Pancreas (tissue), 10 donors: ENCODE data around the gene EFCAB6. TPM values are rescaled to one million over a fixed set of nuclear protein-coding genes. Genes with fewer than 3 reads are reported as not detected.

ENCODE experiments used
- ATAC-seq, 4 donors: fragments of 200-7000 bp; cut with Tn5 transposase; one replicate each; pipeline versions ENCODE4 v1.8.0 to v1.9.1; 2020; ENCODE audit warnings: mild to moderate bottlenecking in 4 of 4, moderate library complexity in 4 of 4
- DNase-seq, 6 donors: peaks; one replicate each; pipeline ENCODE4 v3.0.0-alpha.2; 2020
- FAIRE-seq: peaks from 2 replicates; lab custom pipeline; 2012; peaks lifted over from hg19 to GRCh38; lab: Jason Lieb, UNC
- H3K27ac ChIP-seq, 4 donors: fragments of 200-600 bp; sonication (generic); 1 replicate in 3 of 4; 2 replicates in 1 of 4; pipeline versions ENCODE4 v1.5.0 to v1.8.0; 2020
- H3K27me3 ChIP-seq, 4 donors: fragments of 200-600 bp; one replicate each; pipeline ENCODE4 v1.8.0; 2021
- H3K36me3 ChIP-seq, 3 donors: fragments of 200-600 bp; sonication (generic) in 1 of 3; one replicate each; pipeline versions ENCODE4 v1.5.0 to v1.8.0; 2020 to 2021
- H3K4me1 ChIP-seq, 3 donors: fragments of 200-600 bp; one replicate each; pipeline ENCODE4 v1.8.0; 2021
- H3K4me3 ChIP-seq, 4 donors: fragments of 200-600 bp; sonication (generic) in 2 of 4; one replicate each; pipeline versions ENCODE4 v1.5.0 to v1.8.0; 2020 to 2021
- H3K9me3 ChIP-seq, 4 donors: fragments of 200-600 bp; one replicate each; pipeline ENCODE4 v1.8.0; 2021
- CTCF ChIP-seq, 4 donors: fragments of 200-600 bp; sonication (generic) in 3 of 4; IDR thresholded peaks; one replicate each; pipeline versions ENCODE4 v1.5.0 to v1.8.0; 2021; ENCODE audit warnings: antibody characterized with exemption in 4 of 4
- WGBS, 2 donors: extraction: QIAGEN DNeasy Blood & Tissue Kit; methylation state at CpG; one replicate each; pipeline ENCODE4 v1.1.7; 2013; 5-methylcytosine and 5-hydroxymethylcytosine counted together
- intact Hi-C, 3 donors: fragments of 100-400 bp; cut with DNase I; formaldehyde crosslinking; loops; one replicate each; pipeline versions ENCODE4 v1.11.1 to v1.14.2; 2022
- polyA plus RNA-seq, 2 donors: library from polyadenylated mRNA; stranded (reverse); fragments of 200-250 nt; gene quantifications; one replicate each; pipeline ENCODE4 v1.2.3, GENCODE V29; 2013
- total RNA-seq, 6 donors: library from RNA; stranded (reverse); fragmentation: NEBNext Ultra II Directional in 4 of 6; extraction: Animal tissue kit (Norgen Biotek cat#: 25700) in 4 of 6; gene quantifications; one replicate each; pipeline versions ENCODE4 v1.2.1 to v1.2.4, GENCODE V29; 2021 to 2023
- donor health status: healthy with polysubstance abuse.
- donor health status: DM: no; HTN: no; CAD: no; lungs with moderate emphysema.
- donor health status: DM: no; HTN: no; CAD: no.
- donor health status: control.
- donor health status: control.
- donor health status: Bipolar disorder and iron deficiency.
- donor health status: DM: yes; HTN: yes; CAD: no.
- donor health status: DM: no; HTN: no; CAD: no.
- donor health status: DM: no; HTN: no; CAD: no.
- donor health status: DM: yes; HTN: yes; CAD: no.

The EFCAB6 gene
- total and polyA plus RNA-seq, 8 donors, result 1.6 to 3.4 (median 2.2) TPM

- ATAC-seq (no peak), DNase-seq (peak in 1 of 6 donors; percentile 48), FAIRE-seq (no peak)
- Histone ChIP-seq H3K27me3 (peaks cover 0 to 4% (median 0%) of the 10 kb centered on the region in 4 donors), H3K9me3 (no peaks in the 10 kb centered on the region), H3K4me3 (no peak overlapping the region), H3K4me1 (no peaks in the 10 kb centered on the region), H3K36me3 (no peaks in the 10 kb centered on the region), H3K27ac (no peak overlapping the region)
- intact Hi-C loops, result no loop called here
- WGBS, 2 donors, result 59 to 61% methylated on average over 10 of the region's 10 CpGs
- TF ChIP-seq CTCF (IDR thresholded peaks at IDR 0.05), result no peak
Measured at GRCh38 chr22:43488937-43489336, 323.2 kb downstream of the EFCAB6 start.

GRCh38 chr22:43488031-43488866 is 323.9 kb downstream of the EFCAB6 start:
- 33 to 36% methylated on average over 26 of the region's 26 CpGs for WGBS, 2 donors
- ATAC-seq (peak in 1 of 4 donors; percentile 14), DNase-seq (peak in 1 of 6 donors; percentile 32), FAIRE-seq (no peak)
- Histone ChIP-seq H3K36me3 (no peaks in the 10 kb centered on the region), H3K27ac (no peak overlapping the region), H3K4me1 (no peaks in the 10 kb centered on the region), H3K27me3 (peaks cover 0 to 4% (median 0%) of the 10 kb centered on the region in 4 donors), H3K4me3 (no peak overlapping the region), H3K9me3 (no peaks in the 10 kb centered on the region)
- TF ChIP-seq CTCF (IDR thresholded peaks at IDR 0.05), result no peak
- intact Hi-C loops, result no loop called here

GRCh38 chr22:43487311-43488030 is 324.6 kb downstream of the EFCAB6 start:
- H3K36me3 ChIP-seq, result no peaks in the 10 kb centered on the region
- WGBS, 2 donors, result 50 to 70% methylated on average over 19 of the region's 19 CpGs
- FAIRE-seq, result no peak
- H3K27me3 ChIP-seq, result peaks cover 0 to 4% (median 0%) of the 10 kb centered on the region in 4 donors
- no peak for ATAC-seq
- intact Hi-C loops, result no loop called here
- no peak for TF ChIP-seq CTCF (IDR thresholded peaks at IDR 0.05)
- no peak overlapping the region for H3K27ac ChIP-seq
- no peaks in the 10 kb centered on the region for H3K4me1 ChIP-seq
- peak in 1 of 6 donors; percentile 41 for DNase-seq
- no peaks in the 10 kb centered on the region for H3K9me3 ChIP-seq
- H3K4me3 ChIP-seq, result no peak overlapping the region

GRCh38 chr22:43485502-43486089 is 326.5 kb downstream of the EFCAB6 start:
- no peak for FAIRE-seq
- no peaks in the 10 kb centered on the region for H3K4me1 ChIP-seq
- H3K27me3 ChIP-seq, result peaks cover 0 to 4% (median 0%) of the 10 kb centered on the region in 4 donors
- no peaks in the 10 kb centered on the region for H3K36me3 ChIP-seq
- ATAC-seq, result no peak
- 24% methylated on average over 20 of the region's 20 CpGs for WGBS, 2 donors
- H3K27ac ChIP-seq, result no peak overlapping the region
- TF ChIP-seq CTCF (IDR thresholded peaks at IDR 0.05), result no peak
- no peak overlapping the region for H3K4me3 ChIP-seq
- no peaks in the 10 kb centered on the region for H3K9me3 ChIP-seq
- intact Hi-C loops, result no loop called here
- no peak for DNase-seq
